Neural cell (in vitro differentiated cells): ENCODE data around the gene PAFAH2. TPM values are rescaled to one million over a fixed set of nuclear protein-coding genes. Genes with fewer than 3 reads are reported as not detected.

Experiments
- H2AFZ ChIP-seq: fragments of 200-600, 300-800 bp; sonication (generic), shearing (Covaris generic); 2 replicates; pipeline ENCODE4 v1.6.0; 2014; ENCODE audit warnings: low read depth, mild to moderate bottlenecking, antibody characterized with exemption, low read length, moderate library complexity
- H3F3A ChIP-seq: fragments of 200-600 bp; shearing (Covaris generic); 2 replicates; pipeline ENCODE4 v1.6.1; 2016; ENCODE audit warnings: mild to moderate bottlenecking, moderate library complexity, mixed read lengths, antibody characterized with exemption, low read length; ENCODE audit not compliant: insufficient read depth, poor library complexity, severe bottlenecking
- H3K27ac ChIP-seq: fragments of 200-600, 300-800 bp; sonication (generic), shearing (Covaris generic); 2 replicates; pipeline ENCODE4 v1.5.1; 2014; ENCODE audit warnings: mild to moderate bottlenecking, low read length, moderate library complexity
- H3K27me3 ChIP-seq: fragments of 300-800, 200-600 bp; sonication (generic), shearing (Covaris generic); 2 replicates; pipeline ENCODE4 v1.6.0; 2014; ENCODE audit warnings: mild to moderate bottlenecking, low read depth, low read length, moderate library complexity; ENCODE audit not compliant: insufficient read depth
- H3K36me3 ChIP-seq: fragments of 300-800, 200-600 bp; sonication (generic), shearing (Covaris generic); 2 replicates; pipeline ENCODE4 v1.5.1; 2014; ENCODE audit warnings: mild to moderate bottlenecking, antibody characterized with exemption, low read length, moderate library complexity; ENCODE audit not compliant: insufficient read depth
- H3K4me2 ChIP-seq: fragments of 300-800, 200-600 bp; sonication (generic), shearing (Covaris generic); 2 replicates; pipeline ENCODE4 v1.6.0; 2014; ENCODE audit warnings: mild to moderate bottlenecking, low read length
- H3K4me3 ChIP-seq: fragments of 300-800, 200-600 bp; sonication (generic), shearing (Covaris generic); 2 replicates; pipeline ENCODE4 v1.5.1; 2014; ENCODE audit warnings: mild to moderate bottlenecking, low read length, moderate library complexity
- H3K79me2 ChIP-seq: fragments of 200-600 bp; shearing (Covaris generic); replicated peaks from 2 replicates; pipeline ENCODE4 v1.6.0; 2014; ENCODE audit warnings: mild to moderate bottlenecking, low read length, moderate library complexity; ENCODE audit not compliant: insufficient read depth
- H3K9ac ChIP-seq: fragments of 300-800, 200-600 bp; sonication (generic), shearing (Covaris generic); 2 replicates; pipeline ENCODE4 v1.6.1; 2016; ENCODE audit warnings: mild to moderate bottlenecking, low read length, mixed read lengths
- H3K9me2 ChIP-seq: fragments of 200-600 bp; shearing (Covaris generic); 2 replicates; pipeline ENCODE4 v1.6.1; 2016; ENCODE audit warnings: mild to moderate bottlenecking, low read length, mixed read lengths; ENCODE audit not compliant: insufficient read depth
- H3K9me3 ChIP-seq: fragments of 200-600, 300-800 bp; sonication (generic), shearing (Covaris generic); 2 replicates; pipeline ENCODE4 v1.6.1; 2016; ENCODE audit warnings: mild to moderate bottlenecking, mixed run types, low read length, moderate library complexity, mixed read lengths
- H4K20me1 ChIP-seq: fragments of 200-600 bp; shearing (Covaris generic); 2 replicates; pipeline ENCODE4 v1.6.1; 2016; ENCODE audit warnings: mild to moderate bottlenecking, mixed run types; ENCODE audit not compliant: insufficient read depth
- EP300 ChIP-seq: fragments of 450-650 bp; conservative IDR thresholded peaks from 2 replicates; pipeline ENCODE4 v1.6.1; 2014; ENCODE audit warnings: antibody characterized with exemption, mild to moderate bottlenecking, moderate library complexity; ENCODE audit not compliant: poor library complexity, severe bottlenecking
- EZH2 ChIP-seq: fragments of 200-600, 300-800 bp; shearing (Covaris generic), sonication (generic); IDR thresholded peaks from 2 replicates; pipeline ENCODE4 v1.6.1; 2014; ENCODE audit warnings: antibody characterized with exemption, low read length, borderline replicate concordance, mild to moderate bottlenecking; ENCODE audit not compliant: insufficient read depth, poor library complexity, severe bottlenecking
- MXI1 ChIP-seq: fragments of 450-650 bp; conservative IDR thresholded peaks from 2 replicates; pipeline ENCODE4 v1.6.1; 2014; ENCODE audit warnings: antibody characterized with exemption, mild to moderate bottlenecking; ENCODE audit not compliant: poor library complexity, severe bottlenecking
- POLR2AphosphoS5 ChIP-seq: IDR thresholded peaks from 2 replicates; pipeline ENCODE4 v1.6.1; 2012
- RAD21 ChIP-seq: fragments of 450-650 bp; conservative IDR thresholded peaks from 2 replicates; pipeline ENCODE4 v1.6.1; 2014; ENCODE audit warnings: antibody characterized with exemption, mild to moderate bottlenecking, moderate library complexity
- SMC3 ChIP-seq: fragments of 450-650 bp; conservative IDR thresholded peaks from 2 replicates; pipeline ENCODE4 v1.6.1; 2014; ENCODE audit warnings: antibody characterized with exemption, mild to moderate bottlenecking, moderate library complexity; ENCODE audit not compliant: poor library complexity
- TAF1 ChIP-seq: IDR thresholded peaks from 2 replicates; pipeline ENCODE4 v1.6.1; 2012; ENCODE audit warnings: low read depth
- polyA plus RNA-seq: library from polyadenylated mRNA; depleted of rRNA; stranded (reverse); fragments of >200 nt; gene quantifications from 2 replicates; pipeline ENCODE4 v1.2.3, GENCODE V29; 2014
- TF ChIP-seq, protein P1 (sequence below): fragments of 450-650 bp; IDR thresholded peaks from 2 replicates; pipeline ENCODE4 v1.5.1; 2014; ENCODE audit warnings: antibody characterized with exemption, mild to moderate bottlenecking, moderate library complexity; ENCODE audit not compliant: poor library complexity, severe bottlenecking
- TF ChIP-seq, protein P2 (sequence below): IDR thresholded peaks from 2 replicates; pipeline ENCODE4 v1.6.1; 2012; ENCODE audit warnings: borderline replicate concordance

PAFAH2 gene
- polyA plus RNA-seq, 1 donor from 2014 or later = 7.9 TPM

DNA sequence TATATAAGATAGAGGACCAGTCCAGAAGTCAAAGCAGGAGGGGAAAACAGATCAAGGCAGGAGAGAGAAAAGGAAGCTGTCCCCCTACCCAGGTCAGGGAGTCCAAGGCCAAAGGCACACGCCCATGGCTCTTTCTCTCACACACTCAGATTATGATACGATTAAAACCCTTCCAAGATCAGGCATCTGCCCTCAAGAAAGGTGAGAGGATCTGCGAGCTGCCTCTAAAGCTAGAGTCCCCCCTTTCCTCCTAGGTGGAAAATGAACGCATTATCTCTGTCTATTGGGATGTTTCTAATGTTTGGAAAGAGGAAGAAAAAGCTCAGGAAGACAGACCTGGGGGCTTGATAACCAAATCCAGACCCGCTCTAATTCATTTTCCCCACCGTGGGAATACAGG lies 7.6 kb downstream of the PAFAH2 start:
- Histone ChIP-seq H3F3A (no peaks in the 10 kb centered on the region), H4K20me1 (no peaks in the 10 kb centered on the region), H3K9me3 (no peaks in the 10 kb centered on the region), H3K9me2 (no peaks in the 10 kb centered on the region), H3K27me3 (no peaks in the 10 kb centered on the region), H2AFZ (no peak overlapping the region), H3K4me2 (no peak overlapping the region), H3K27ac (no peak overlapping the region), H3K4me3 (no peak overlapping the region), H3K9ac (no peak overlapping the region), H3K79me2 (no peaks in the 10 kb centered on the region), H3K36me3 (no peaks in the 10 kb centered on the region)
- TF ChIP-seq TAF1 (no peak), RAD21 (no peak), SMC3 (no peak), EP300 (no peak), MXI1 (no peak), POLR2AphosphoS5 (no peak), EZH2 (no peak)
- TF ChIP-seq, protein P1, sequence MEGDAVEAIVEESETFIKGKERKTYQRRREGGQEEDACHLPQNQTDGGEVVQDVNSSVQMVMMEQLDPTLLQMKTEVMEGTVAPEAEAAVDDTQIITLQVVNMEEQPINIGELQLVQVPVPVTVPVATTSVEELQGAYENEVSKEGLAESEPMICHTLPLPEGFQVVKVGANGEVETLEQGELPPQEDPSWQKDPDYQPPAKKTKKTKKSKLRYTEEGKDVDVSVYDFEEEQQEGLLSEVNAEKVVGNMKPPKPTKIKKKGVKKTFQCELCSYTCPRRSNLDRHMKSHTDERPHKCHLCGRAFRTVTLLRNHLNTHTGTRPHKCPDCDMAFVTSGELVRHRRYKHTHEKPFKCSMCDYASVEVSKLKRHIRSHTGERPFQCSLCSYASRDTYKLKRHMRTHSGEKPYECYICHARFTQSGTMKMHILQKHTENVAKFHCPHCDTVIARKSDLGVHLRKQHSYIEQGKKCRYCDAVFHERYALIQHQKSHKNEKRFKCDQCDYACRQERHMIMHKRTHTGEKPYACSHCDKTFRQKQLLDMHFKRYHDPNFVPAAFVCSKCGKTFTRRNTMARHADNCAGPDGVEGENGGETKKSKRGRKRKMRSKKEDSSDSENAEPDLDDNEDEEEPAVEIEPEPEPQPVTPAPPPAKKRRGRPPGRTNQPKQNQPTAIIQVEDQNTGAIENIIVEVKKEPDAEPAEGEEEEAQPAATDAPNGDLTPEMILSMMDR = no peak
- TF ChIP-seq, protein P2, sequence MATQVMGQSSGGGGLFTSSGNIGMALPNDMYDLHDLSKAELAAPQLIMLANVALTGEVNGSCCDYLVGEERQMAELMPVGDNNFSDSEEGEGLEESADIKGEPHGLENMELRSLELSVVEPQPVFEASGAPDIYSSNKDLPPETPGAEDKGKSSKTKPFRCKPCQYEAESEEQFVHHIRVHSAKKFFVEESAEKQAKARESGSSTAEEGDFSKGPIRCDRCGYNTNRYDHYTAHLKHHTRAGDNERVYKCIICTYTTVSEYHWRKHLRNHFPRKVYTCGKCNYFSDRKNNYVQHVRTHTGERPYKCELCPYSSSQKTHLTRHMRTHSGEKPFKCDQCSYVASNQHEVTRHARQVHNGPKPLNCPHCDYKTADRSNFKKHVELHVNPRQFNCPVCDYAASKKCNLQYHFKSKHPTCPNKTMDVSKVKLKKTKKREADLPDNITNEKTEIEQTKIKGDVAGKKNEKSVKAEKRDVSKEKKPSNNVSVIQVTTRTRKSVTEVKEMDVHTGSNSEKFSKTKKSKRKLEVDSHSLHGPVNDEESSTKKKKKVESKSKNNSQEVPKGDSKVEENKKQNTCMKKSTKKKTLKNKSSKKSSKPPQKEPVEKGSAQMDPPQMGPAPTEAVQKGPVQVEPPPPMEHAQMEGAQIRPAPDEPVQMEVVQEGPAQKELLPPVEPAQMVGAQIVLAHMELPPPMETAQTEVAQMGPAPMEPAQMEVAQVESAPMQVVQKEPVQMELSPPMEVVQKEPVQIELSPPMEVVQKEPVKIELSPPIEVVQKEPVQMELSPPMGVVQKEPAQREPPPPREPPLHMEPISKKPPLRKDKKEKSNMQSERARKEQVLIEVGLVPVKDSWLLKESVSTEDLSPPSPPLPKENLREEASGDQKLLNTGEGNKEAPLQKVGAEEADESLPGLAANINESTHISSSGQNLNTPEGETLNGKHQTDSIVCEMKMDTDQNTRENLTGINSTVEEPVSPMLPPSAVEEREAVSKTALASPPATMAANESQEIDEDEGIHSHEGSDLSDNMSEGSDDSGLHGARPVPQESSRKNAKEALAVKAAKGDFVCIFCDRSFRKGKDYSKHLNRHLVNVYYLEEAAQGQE = no peak

DNA sequence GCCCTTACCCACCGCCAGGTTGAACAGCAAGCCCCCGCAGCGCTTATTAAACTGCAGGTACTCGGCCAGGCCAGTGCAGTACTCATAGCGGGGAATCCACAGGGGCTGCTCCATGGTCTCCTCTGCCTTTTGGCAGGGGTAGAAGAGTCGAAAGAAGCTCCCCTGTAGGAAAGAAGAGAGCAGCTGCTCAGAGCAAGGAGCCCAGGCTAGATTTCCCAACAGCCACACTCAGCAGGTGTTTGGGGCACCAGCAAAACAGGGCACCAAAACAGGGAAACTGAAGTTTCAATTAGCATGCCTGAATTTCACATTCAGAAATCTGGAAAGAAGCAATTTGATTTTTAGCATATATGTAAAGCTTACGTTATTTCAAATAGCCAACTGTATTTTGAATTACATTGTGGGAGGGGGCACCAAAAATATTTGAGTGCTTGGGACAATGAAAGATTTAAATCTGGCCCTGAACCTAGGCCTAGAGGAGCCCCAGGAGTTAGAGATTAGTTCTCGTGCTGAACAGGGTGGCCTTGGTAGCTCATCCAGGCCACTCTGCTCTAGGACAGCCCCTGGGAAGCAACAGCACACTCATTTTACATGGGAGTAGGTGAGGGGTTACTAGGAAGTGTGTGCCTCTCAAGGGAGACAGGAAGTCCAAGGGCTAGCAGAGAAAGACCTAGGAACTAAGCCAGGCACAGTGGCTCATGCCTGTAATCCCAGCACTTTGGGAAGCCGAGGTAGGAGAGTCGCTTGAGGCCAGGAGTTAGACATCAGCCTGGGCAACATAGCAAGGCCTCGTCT lies 8.2 kb downstream of the PAFAH2 start:
- Histone ChIP-seq H3K9me3 (no peaks in the 10 kb centered on the region), H3K4me2 (no peak overlapping the region), H3K9ac (no peak overlapping the region), H3K9me2 (no peaks in the 10 kb centered on the region), H3K27ac (no peak overlapping the region), H3K27me3 (no peaks in the 10 kb centered on the region), H3K4me3 (no peak overlapping the region), H3K36me3 (no peaks in the 10 kb centered on the region), H3F3A (no peaks in the 10 kb centered on the region), H3K79me2 (no peaks in the 10 kb centered on the region), H2AFZ (no peak overlapping the region), H4K20me1 (no peaks in the 10 kb centered on the region)
- TF ChIP-seq MXI1 = no peak
- no peak for TF ChIP-seq TAF1
- no peak for TF ChIP-seq POLR2AphosphoS5
- TF ChIP-seq EP300 = no peak
- no peak for TF ChIP-seq RAD21
- TF ChIP-seq, protein P2 = no peak
- TF ChIP-seq, protein P1 = no peak
- TF ChIP-seq SMC3 = no peak
- TF ChIP-seq EZH2 = no peak
